H1 (cell line): ENCODE data around the gene DISP3. TPM values are rescaled to one million over a fixed set of nuclear protein-coding genes. Genes with fewer than 3 reads are reported as not detected.

Experiments
- GABPA ChIP-seq: IDR thresholded peaks from 2 replicates; pipeline ENCODE4 v1.6.1; 2011; ENCODE audit warnings: mild to moderate bottlenecking, low read length, moderate library complexity, borderline replicate concordance; ENCODE audit not compliant: insufficient read depth
- RBBP5 ChIP-seq: IDR thresholded peaks from 2 replicates; pipeline ENCODE4 v1.7.1; 2012; ENCODE audit warnings: low read depth, mild to moderate bottlenecking, inconsistent platforms, low read length, moderate library complexity, borderline replicate concordance
- SUZ12 ChIP-seq: fragments of 200-600 bp; sonication (generic); IDR thresholded peaks from 2 replicates; pipeline ENCODE4 v1.6.1; 2012; ENCODE audit warnings: mild to moderate bottlenecking, inconsistent platforms, low read length, moderate library complexity, mixed read lengths
- polyA plus RNA-seq, 7 experiments: library from polyadenylated mRNA; depleted of rRNA in 3 of 7; stranded (reverse) in 5 of 7; unstranded in 2 of 7; fragments of >200 nt in 5 of 7; fragments of 200-250 nt in 2 of 7; gene quantifications; 1 replicate in 5 of 7; 2 replicates in 1 of 7; 4 replicates in 1 of 7; pipeline versions ENCODE4 v1.2.1 to v1.2.3, GENCODE V29; 2011 to 2013; ENCODE audit warnings: missing spikeins in 2 of 7, mixed read lengths in 2 of 7
- total RNA-seq: library from RNA; stranded (reverse); fragmentation: NEBNext Ultra II Directional; extraction: Animal tissue kit (Norgen Biotek cat#: 25700); gene quantifications from 2 replicates; pipeline ENCODE4 v1.2.1, GENCODE V29; 2021
- TF ChIP-seq, protein P1 (sequence below): fragments of 300-600 bp; sonication (generic); IDR thresholded peaks from 2 replicates; pipeline ENCODE4 v1.7.1; 2012; ENCODE audit warnings: low read length, moderate library complexity, mild to moderate bottlenecking, inconsistent platforms; ENCODE audit not compliant: insufficient replicate concordance
- TF ChIP-seq, protein P2 (sequence below): IDR thresholded peaks from 2 replicates; pipeline ENCODE4 v1.6.1; 2011; ENCODE audit warnings: low read length, improper control_type of control experiment

DISP3 gene
- total and polyA plus RNA-seq, 2 of the 8 experiments (the other 6 are each of a cell fraction or from before 2014, with no cell fraction given) = 3.4 to 4.6 TPM

DNA sequence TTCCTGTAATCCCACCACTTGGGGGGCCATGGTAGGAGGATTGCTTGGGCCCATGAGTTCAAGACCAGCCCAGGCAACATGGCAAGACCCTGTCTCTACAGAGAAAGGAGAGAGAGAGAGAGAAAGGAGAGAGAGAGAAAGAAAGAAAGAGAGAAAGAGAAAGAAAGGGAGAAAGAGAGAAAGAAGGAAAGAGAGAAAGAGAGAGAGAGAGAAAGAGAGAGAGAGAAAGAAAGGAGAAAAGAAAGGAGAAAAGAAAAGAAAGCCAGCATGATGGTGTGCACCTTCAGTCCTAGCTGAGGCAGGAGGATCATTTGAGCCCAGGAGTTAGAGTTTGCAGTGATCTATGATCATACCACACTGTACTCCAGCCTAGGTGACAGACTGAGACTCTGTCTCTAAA lies 82.8 kb downstream of the DISP3 start (continued):
- TF ChIP-seq, protein P1, sequence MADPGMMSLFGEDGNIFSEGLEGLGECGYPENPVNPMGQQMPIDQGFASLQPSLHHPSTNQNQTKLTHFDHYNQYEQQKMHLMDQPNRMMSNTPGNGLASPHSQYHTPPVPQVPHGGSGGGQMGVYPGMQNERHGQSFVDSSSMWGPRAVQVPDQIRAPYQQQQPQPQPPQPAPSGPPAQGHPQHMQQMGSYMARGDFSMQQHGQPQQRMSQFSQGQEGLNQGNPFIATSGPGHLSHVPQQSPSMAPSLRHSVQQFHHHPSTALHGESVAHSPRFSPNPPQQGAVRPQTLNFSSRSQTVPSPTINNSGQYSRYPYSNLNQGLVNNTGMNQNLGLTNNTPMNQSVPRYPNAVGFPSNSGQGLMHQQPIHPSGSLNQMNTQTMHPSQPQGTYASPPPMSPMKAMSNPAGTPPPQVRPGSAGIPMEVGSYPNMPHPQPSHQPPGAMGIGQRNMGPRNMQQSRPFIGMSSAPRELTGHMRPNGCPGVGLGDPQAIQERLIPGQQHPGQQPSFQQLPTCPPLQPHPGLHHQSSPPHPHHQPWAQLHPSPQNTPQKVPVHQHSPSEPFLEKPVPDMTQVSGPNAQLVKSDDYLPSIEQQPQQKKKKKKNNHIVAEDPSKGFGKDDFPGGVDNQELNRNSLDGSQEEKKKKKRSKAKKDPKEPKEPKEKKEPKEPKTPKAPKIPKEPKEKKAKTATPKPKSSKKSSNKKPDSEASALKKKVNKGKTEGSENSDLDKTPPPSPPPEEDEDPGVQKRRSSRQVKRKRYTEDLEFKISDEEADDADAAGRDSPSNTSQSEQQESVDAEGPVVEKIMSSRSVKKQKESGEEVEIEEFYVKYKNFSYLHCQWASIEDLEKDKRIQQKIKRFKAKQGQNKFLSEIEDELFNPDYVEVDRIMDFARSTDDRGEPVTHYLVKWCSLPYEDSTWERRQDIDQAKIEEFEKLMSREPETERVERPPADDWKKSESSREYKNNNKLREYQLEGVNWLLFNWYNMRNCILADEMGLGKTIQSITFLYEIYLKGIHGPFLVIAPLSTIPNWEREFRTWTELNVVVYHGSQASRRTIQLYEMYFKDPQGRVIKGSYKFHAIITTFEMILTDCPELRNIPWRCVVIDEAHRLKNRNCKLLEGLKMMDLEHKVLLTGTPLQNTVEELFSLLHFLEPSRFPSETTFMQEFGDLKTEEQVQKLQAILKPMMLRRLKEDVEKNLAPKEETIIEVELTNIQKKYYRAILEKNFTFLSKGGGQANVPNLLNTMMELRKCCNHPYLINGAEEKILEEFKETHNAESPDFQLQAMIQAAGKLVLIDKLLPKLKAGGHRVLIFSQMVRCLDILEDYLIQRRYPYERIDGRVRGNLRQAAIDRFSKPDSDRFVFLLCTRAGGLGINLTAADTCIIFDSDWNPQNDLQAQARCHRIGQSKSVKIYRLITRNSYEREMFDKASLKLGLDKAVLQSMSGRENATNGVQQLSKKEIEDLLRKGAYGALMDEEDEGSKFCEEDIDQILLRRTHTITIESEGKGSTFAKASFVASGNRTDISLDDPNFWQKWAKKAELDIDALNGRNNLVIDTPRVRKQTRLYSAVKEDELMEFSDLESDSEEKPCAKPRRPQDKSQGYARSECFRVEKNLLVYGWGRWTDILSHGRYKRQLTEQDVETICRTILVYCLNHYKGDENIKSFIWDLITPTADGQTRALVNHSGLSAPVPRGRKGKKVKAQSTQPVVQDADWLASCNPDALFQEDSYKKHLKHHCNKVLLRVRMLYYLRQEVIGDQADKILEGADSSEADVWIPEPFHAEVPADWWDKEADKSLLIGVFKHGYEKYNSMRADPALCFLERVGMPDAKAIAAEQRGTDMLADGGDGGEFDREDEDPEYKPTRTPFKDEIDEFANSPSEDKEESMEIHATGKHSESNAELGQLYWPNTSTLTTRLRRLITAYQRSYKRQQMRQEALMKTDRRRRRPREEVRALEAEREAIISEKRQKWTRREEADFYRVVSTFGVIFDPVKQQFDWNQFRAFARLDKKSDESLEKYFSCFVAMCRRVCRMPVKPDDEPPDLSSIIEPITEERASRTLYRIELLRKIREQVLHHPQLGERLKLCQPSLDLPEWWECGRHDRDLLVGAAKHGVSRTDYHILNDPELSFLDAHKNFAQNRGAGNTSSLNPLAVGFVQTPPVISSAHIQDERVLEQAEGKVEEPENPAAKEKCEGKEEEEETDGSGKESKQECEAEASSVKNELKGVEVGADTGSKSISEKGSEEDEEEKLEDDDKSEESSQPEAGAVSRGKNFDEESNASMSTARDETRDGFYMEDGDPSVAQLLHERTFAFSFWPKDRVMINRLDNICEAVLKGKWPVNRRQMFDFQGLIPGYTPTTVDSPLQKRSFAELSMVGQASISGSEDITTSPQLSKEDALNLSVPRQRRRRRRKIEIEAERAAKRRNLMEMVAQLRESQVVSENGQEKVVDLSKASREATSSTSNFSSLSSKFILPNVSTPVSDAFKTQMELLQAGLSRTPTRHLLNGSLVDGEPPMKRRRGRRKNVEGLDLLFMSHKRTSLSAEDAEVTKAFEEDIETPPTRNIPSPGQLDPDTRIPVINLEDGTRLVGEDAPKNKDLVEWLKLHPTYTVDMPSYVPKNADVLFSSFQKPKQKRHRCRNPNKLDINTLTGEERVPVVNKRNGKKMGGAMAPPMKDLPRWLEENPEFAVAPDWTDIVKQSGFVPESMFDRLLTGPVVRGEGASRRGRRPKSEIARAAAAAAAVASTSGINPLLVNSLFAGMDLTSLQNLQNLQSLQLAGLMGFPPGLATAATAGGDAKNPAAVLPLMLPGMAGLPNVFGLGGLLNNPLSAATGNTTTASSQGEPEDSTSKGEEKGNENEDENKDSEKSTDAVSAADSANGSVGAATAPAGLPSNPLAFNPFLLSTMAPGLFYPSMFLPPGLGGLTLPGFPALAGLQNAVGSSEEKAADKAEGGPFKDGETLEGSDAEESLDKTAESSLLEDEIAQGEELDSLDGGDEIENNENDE = no peak
- TF ChIP-seq RBBP5 (no peak), SUZ12 (no peak), GABPA (no peak)
- TF ChIP-seq, protein P2, sequence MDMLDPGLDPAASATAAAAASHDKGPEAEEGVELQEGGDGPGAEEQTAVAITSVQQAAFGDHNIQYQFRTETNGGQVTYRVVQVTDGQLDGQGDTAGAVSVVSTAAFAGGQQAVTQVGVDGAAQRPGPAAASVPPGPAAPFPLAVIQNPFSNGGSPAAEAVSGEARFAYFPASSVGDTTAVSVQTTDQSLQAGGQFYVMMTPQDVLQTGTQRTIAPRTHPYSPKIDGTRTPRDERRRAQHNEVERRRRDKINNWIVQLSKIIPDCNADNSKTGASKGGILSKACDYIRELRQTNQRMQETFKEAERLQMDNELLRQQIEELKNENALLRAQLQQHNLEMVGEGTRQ = no peak
